Activated gamma-delta T cell (primary cell): Measurements from ENCODE around the gene CRACDL.

Experiments used
- DNase-seq: peaks from one replicate; lab custom pipeline; 2025; lab: John Stamatoyannopoulos, UW

The CRACDL gene

GRCh38 chr2:98803405-98804264 is 132.4 kb downstream of the CRACDL start:
- no peak for DNase-seq

- no peak for DNase-seq
Measured at GRCh38 chr2:98802344-98802743, 133.7 kb downstream of the CRACDL start.

- DNase-seq, result no peak
Measured at GRCh38 chr2:98801921-98802321, 134.1 kb downstream of the CRACDL start.

GRCh38 chr2:98801286-98801685 is 134.7 kb downstream of the CRACDL start:
- DNase-seq, result no peak

- DNase-seq, result no peak
Measured at GRCh38 chr2:98800330-98801064, 135.5 kb downstream of the CRACDL start.

- DNase-seq, result no peak
Measured at GRCh38 chr2:98799375-98800329, 136.4 kb downstream of the CRACDL start.

GRCh38 chr2:98796775-98797544 is 139.1 kb downstream of the CRACDL start:
- DNase-seq, result no peak

GRCh38 chr2:98795891-98796676 is 139.9 kb downstream of the CRACDL start:
- DNase-seq, result no peak

- DNase-seq, result no peak
Measured at GRCh38 chr2:98793897-98794830, 141.9 kb downstream of the CRACDL start.

GRCh38 chr2:98793275-98793674 is 142.8 kb downstream of the CRACDL start:
- DNase-seq, result no peak

- no peak for DNase-seq
Measured at GRCh38 chr2:98790221-98790620, 145.8 kb downstream of the CRACDL start.

- DNase-seq, result no peak
Measured at GRCh38 chr2:98787700-98788099, 148.3 kb downstream of the CRACDL start.

- DNase-seq, result no peak
Measured at GRCh38 chr2:98786179-98786578, 149.8 kb downstream of the CRACDL start.

- no peak for DNase-seq
Measured at GRCh38 chr2:98782570-98782969, 153.5 kb downstream of the CRACDL start.

- no peak for DNase-seq
Measured at GRCh38 chr2:98781822-98782221, 154.2 kb downstream of the CRACDL start.

- DNase-seq, result no peak
Measured at GRCh38 chr2:98778741-98779483, 157.1 kb downstream of the CRACDL start.

- DNase-seq, result no peak
Measured at GRCh38 chr2:98778151-98778550, 157.9 kb downstream of the CRACDL start.

- no peak for DNase-seq
Measured at GRCh38 chr2:98777710-98778109, 158.3 kb downstream of the CRACDL start.

GRCh38 chr2:98777076-98777475 is 158.9 kb downstream of the CRACDL start:
- no peak for DNase-seq
